Spleen (tissue), 11 donors: ENCODE results near the gene SYNM. TPM values are rescaled to one million over a fixed set of nuclear protein-coding genes. Genes with fewer than 3 reads are reported as not detected.
"Not testable (repeated sequence)": the region's sequence is repeated elsewhere in the genome, so short reads cannot be mapped to it uniquely, and the experiment has no call there.

Experiments used
- DNase-seq: peaks from one replicate; pipeline ENCODE4 v3.0.0-alpha.2; 2020
- H3K27ac ChIP-seq, 8 donors: fragments of 200-600 bp; sonication (generic) in 7 of 8; 1 replicate in 4 of 8; 2 replicates in 4 of 8; pipeline versions ENCODE4 v1.5.0 to v1.8.0; 2016 to 2021; ENCODE audit warnings: inconsistent platforms in 4 of 8, mild to moderate bottlenecking in 4 of 8, moderate library complexity in 1 of 8
- H3K27me3 ChIP-seq, 7 donors: fragments of 200-600 bp; sonication (generic) in 6 of 7; replicated peaks in 1 of 7; 1 replicate in 4 of 7; 2 replicates in 3 of 7; pipeline versions ENCODE4 v1.5.0 to v1.8.0; 2016 to 2021; ENCODE audit warnings: inconsistent platforms in 3 of 7, mild to moderate bottlenecking in 1 of 7
- H3K36me3 ChIP-seq, 6 donors: fragments of 200-600 bp; sonication (generic) in 5 of 6; 1 replicate in 4 of 6; 2 replicates in 2 of 6; pipeline versions ENCODE4 v1.5.0 to v1.8.0; 2016 to 2021; ENCODE audit warnings: inconsistent platforms in 2 of 6
- H3K4me1 ChIP-seq, 6 donors: fragments of 200-600 bp; sonication (generic) in 5 of 6; 1 replicate in 3 of 6; 2 replicates in 3 of 6; pipeline versions ENCODE4 v1.5.0 to v1.8.0; 2016 to 2021; ENCODE audit warnings: inconsistent platforms in 3 of 6
- H3K4me3 ChIP-seq, 8 donors: fragments of 200-600 bp; sonication (generic) in 7 of 8; 1 replicate in 4 of 8; 2 replicates in 4 of 8; pipeline versions ENCODE4 v1.5.0 to v1.8.0; 2016 to 2021; ENCODE audit warnings: inconsistent platforms in 4 of 8, mild to moderate bottlenecking in 4 of 8, moderate library complexity in 2 of 8
- H3K9me3 ChIP-seq, 8 donors: fragments of 200-600 bp; sonication (generic) in 7 of 8; 1 replicate in 4 of 8; 2 replicates in 4 of 8; pipeline versions ENCODE4 v1.5.0 to v1.8.0; 2016 to 2021; ENCODE audit warnings: inconsistent platforms in 4 of 8
- CTCF ChIP-seq, 11 experiments: fragments of 200-600 bp in 7 of 11; fragments of 450-650 bp in 4 of 11; sonication (generic) in 4 of 11; IDR thresholded peaks in 8 of 11; conservative IDR thresholded peaks in 3 of 11; 1 replicate in 7 of 11; 2 replicates in 4 of 11; pipeline versions ENCODE4 v1.4.0 to v1.8.0; 2016 to 2021; ENCODE audit warnings: antibody characterized with exemption in 11 of 11, inconsistent platforms in 4 of 11, mild to moderate bottlenecking in 1 of 11
- POLR2A ChIP-seq, 3 donors: fragments of 450-650 bp; IDR thresholded peaks; one replicate each; pipeline ENCODE4 v1.5.1; 2017; ENCODE audit warnings: antibody characterized with exemption in 3 of 3, mild to moderate bottlenecking in 1 of 3
- POLR2AphosphoS5 ChIP-seq, 3 donors: sonication (generic); formaldehyde crosslinking; IDR thresholded peaks; one replicate each; pipeline ENCODE4 v1.5.1; 2017; ENCODE audit warnings: antibody characterized with exemption in 3 of 3
- WGBS, 5 donors: extraction: QIAGEN DNeasy Blood & Tissue Kit in 3 of 5; methylation state at CpG; one replicate each; pipeline versions ENCODE4 v1.1.5 to v1.1.7; 2013 to 2018; 5-methylcytosine and 5-hydroxymethylcytosine counted together
- intact Hi-C: fragments of 100-400 bp; cut with DNase I; formaldehyde crosslinking; loops from one replicate; pipeline ENCODE4 v1.15.0; 2023; ENCODE audit warnings: low total_unique reads
- polyA plus RNA-seq, 3 donors: library from polyadenylated mRNA; stranded (reverse); fragments of 200-250 nt; gene quantifications; one replicate each; pipeline ENCODE4 v1.2.1, GENCODE V29; 2013
- total RNA-seq, 7 donors: library from RNA; depleted of rRNA in 3 of 7; stranded (reverse); fragments of >200 nt in 3 of 7; fragmentation: NEBNext Ultra II Directional in 4 of 7; extraction: Animal tissue kit (Norgen Biotek cat#: 25700) in 4 of 7; gene quantifications; one replicate each; pipeline versions ENCODE4 v1.1.0 to v1.2.1, GENCODE V29; 2016 to 2021
- donor health status: healthy with polysubstance abuse.
- donor health status: DM: no; HTN: no; CAD: no; lungs with moderate emphysema.
- donor health status: DM: no; HTN: no; CAD: no.
- donor health status: Bipolar disorder and iron deficiency.
- donor health status: healthy.
- donor health status: DM: no; HTN: no; CAD: no.
- donor health status: DM: yes; HTN: yes; CAD: no.

SYNM gene
- total and polyA plus RNA-seq, 10 donors, result 3.3 to 10.7 (median 4.1) TPM

DNA sequence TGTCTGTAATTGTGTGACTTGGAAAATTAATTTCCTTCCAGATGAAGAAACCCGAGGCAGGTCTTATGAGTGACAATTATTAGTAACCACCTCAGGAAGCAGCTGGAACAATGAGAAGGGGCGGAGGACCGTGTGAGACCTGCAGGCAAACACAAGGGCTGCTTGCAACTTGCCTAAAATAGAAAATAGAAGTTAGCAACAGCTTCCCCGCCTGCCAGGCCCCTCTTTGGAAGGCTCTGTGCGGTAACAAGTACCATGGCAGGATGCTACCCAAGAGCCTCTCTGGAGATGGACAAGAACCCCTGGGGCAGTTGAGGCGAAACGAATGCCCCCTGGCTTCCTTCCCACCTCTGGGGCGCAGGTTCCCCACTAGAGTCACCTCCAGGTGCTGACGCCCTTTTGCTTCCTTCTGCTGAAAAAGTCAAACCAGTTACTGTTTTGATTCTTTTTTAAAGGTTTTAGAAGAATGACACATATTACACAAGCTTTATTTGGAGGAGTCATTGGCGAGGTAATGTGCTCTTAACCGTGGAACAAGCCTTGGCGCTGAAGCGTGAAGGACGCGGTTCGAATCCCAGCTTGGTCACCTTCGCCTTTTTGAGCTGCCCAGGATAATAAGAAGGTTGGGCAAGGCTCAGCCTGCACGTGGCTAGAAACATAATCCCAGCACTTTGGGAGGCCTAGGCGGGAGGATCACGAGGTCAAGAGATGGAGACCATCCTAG, 47.0 kb upstream of the SYNM start:
- intact Hi-C loops, result no loop called here
- peak overlapping the region in 1 of 8 donors; percentile 73 for H3K4me3 ChIP-seq

DNA sequence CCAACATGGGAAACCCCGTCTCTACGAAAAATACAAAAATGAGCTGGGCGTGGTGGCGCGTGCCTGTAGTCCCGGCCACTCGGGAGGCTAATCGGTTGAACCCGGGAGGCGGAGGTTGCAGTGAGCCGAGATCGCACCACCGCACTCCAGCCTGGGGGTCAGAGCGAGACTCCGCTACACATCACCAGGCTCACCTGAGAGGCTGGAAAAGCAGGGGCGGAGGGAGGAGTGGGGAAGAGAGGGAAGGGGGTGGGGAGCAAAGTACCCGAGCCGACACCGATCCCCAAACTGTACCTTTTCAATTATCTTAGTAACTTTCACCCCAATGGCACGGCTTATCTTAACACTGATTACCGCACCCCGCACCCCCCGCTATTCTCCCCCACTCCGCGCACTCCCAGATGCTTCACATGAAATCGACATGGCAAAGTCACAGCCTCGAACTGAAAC, 46.4 kb upstream of the SYNM start:
- Histone ChIP-seq H3K9me3 (no peaks in the 10 kb centered on the region), H3K27me3 (peaks cover 2 to 68% (median 23%) of the 10 kb centered on the region in 7 donors), H3K4me1 (peaks cover 0 to 23% (median 18%) of the 10 kb centered on the region in 6 donors), H3K36me3 (no peaks in the 10 kb centered on the region), H3K4me3 (peak overlapping the region in 4 of 8 donors; percentile 44 to 73 (median 48)), H3K27ac (peak overlapping the region in 1 of 8 donors; percentile 23)
- no peak for TF ChIP-seq CTCF (IDR thresholded peaks at IDR 0.05 in 8 of 11, conservative IDR thresholded peaks at IDR 0.05 in 3 of 11)
- no peak for TF ChIP-seq POLR2A (IDR thresholded peaks at IDR 0.05)
- no peak for TF ChIP-seq POLR2AphosphoS5 (IDR thresholded peaks at IDR 0.05)
- WGBS, 5 donors, result 50 to 54% (median 53%) methylated on average over 27 of the region's 27 CpGs
- peak; percentile 46 for DNase-seq
- intact Hi-C loops, result no loop called here

More for the DNA sequence above, 47.0 kb upstream of the SYNM start:
- WGBS, 5 donors, result 47 to 55% (median 54%) methylated on average over 20 of the region's 20 CpGs
- no peaks in the 10 kb centered on the region for H3K36me3 ChIP-seq
- H3K27me3 ChIP-seq, result peaks cover 2 to 62% (median 23%) of the 10 kb centered on the region in 7 donors
- no peaks in the 10 kb centered on the region for H3K9me3 ChIP-seq
- H3K27ac ChIP-seq, result no peak overlapping the region
- H3K4me1 ChIP-seq, result peaks cover 0 to 23% (median 18%) of the 10 kb centered on the region in 6 donors
- TF ChIP-seq CTCF (IDR thresholded peaks at IDR 0.05 in 8 of 11, conservative IDR thresholded peaks at IDR 0.05 in 3 of 11) (no peak), POLR2AphosphoS5 (IDR thresholded peaks at IDR 0.05) (no peak), POLR2A (IDR thresholded peaks at IDR 0.05) (no peak)
- DNase-seq, result peak; percentile 55

- intact Hi-C loops, result no loop called here
- 6 to 11% (median 9%) methylated on average over 45 to 85 of the region's 86 CpGs for WGBS, 5 donors
- TF ChIP-seq CTCF (IDR thresholded peaks at IDR 0.05 in 8 of 11, conservative IDR thresholded peaks at IDR 0.05 in 3 of 11) (peak in 10 of 11 experiments; percentile 31 to 88 (median 84)), POLR2A (IDR thresholded peaks at IDR 0.05) (no peak), POLR2AphosphoS5 (IDR thresholded peaks at IDR 0.05) (peak; percentile 17 to 63 (median 59))
- peak; percentile 92 for DNase-seq
- Histone ChIP-seq H3K36me3 (no peaks in the 10 kb centered on the region), H3K27me3 (peaks cover 2 to 77% (median 23%) of the 10 kb centered on the region in 7 donors), H3K4me1 (peaks cover 0 to 23% (median 18%) of the 10 kb centered on the region in 6 donors), H3K27ac (peak overlapping the region in 6 of 8 donors; percentile 49 to 76 (median 60)), H3K4me3 (peak overlapping the region; percentile 31 to 73 (median 44)), H3K9me3 (no peaks in the 10 kb centered on the region)
Measured at GRCh38 chr15:99059010-99059981, 45.6 kb upstream of the SYNM start.

DNA sequence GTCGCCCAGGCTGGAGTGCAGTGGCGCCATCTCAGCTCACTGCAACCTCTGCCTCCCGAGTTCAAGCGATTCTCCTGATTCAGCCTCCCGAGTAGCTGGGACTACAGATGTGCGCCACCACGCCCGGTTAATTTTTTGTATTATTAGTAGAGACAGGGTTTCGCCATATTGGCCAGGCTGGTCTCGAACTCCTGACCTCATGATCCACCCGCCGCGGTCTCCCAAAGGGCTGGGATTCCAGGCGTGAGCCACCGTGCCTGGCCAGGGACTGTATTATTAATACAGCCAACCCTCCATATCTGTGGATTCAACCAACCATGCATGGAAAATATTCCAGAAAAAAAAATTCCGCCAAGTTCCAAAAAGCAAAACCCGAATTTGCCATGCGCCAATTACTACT, 44.7 kb upstream of the SYNM start:
- intact Hi-C loops, H3K9me3 ChIP-seq, H3K36me3 ChIP-seq, H3K4me3 ChIP-seq, H3K27ac ChIP-seq: not testable (repeated sequence)
- WGBS, 5 donors, result 94 to 98% (median 95%) methylated on average over 18 of the region's 18 CpGs
- Histone ChIP-seq H3K4me1 (peaks cover 0 to 23% (median 18%) of the 10 kb centered on the region in 6 donors), H3K27me3 (peaks cover 2 to 82% (median 23%) of the 10 kb centered on the region in 7 donors)
- peak; percentile 37 for DNase-seq
